Measurements from ENCODE around the gene MPZL1.

The MPZL1 gene

GRCh38 chr1:167752219-167752985 is 30.6 kb downstream of the MPZL1 start:
- H3K27me3 ChIP-seq, result no peaks in the 10 kb centered on the region
- H3K4me2 ChIP-seq, result peak overlapping the region; percentile 77 to 92 (median 86)
- H3K4me1 ChIP-seq, result peaks cover 50 to 95% (median 80%) of the 10 kb centered on the region in 10 experiments
- peaks cover 0 to 1% (median 0%) of the 10 kb centered on the region in 11 experiments; a peak in 1 of 22 replicates for H3K36me3 ChIP-seq
- H3K27ac ChIP-seq, result peak overlapping the region; percentile 19 to 95 (median 89); a peak in 21 of 22 replicates
- H3K9ac ChIP-seq, result peak overlapping the region; percentile 7 to 80 (median 77); a peak in 20 of 22 replicates
- peaks cover 0 to 54% (median 0%) of the 10 kb centered on the region in 11 experiments; a peak in 5 of 22 replicates for H4K20me1 ChIP-seq
- peak overlapping the region in 7 of 10 experiments; percentile 23 to 63 (median 51); a peak in 11 of 20 replicates for H3K4me3 ChIP-seq
- no peaks in the 10 kb centered on the region for H3K9me3 ChIP-seq (replicated peaks in 1 of 11)
- no peak for TF ChIP-seq Cebpa-rat (IDR thresholded peaks at IDR 0.05)

DNA sequence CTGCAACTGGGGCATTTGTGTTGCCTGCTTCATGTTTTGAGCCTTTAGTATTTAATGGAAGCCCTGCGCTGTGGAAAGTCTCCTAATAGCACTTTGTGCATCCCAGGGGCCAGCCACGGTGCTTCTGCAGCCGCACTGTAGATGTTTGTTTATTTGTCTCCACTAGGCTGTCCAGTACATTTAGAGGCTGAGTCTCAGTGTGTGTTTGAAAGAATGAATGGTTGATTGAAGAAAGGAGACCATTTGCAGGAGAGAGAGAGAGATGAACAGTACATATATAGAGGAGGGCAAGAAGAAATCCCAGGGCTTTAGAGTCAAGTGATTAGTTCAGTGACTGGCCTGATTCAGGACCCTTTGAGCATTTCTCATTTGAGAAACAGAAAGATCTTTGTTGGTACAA is 33.9 kb downstream of the MPZL1 start:
- no peak for TF ChIP-seq Cebpa-rat (IDR thresholded peaks at IDR 0.05)
- H3K4me3 ChIP-seq, result no peak overlapping the region
- H4K20me1 ChIP-seq, result peaks cover 0 to 63% (median 0%) of the 10 kb centered on the region in 11 experiments; a peak in 5 of 22 replicates
- H3K36me3 ChIP-seq, result peaks cover 0 to 12% (median 7%) of the 10 kb centered on the region in 11 experiments; a peak in 9 of 22 replicates
- H3K4me2 ChIP-seq, result peak overlapping the region in 8 of 11 experiments; percentile 76 to 91 (median 79); a peak in 16 of 22 replicates
- H3K9ac ChIP-seq, result peak overlapping the region in 4 of 11 experiments; percentile 21 to 32 (median 29); a peak in 5 of 22 replicates
- H3K9me3 ChIP-seq (replicated peaks in 1 of 11), result peaks cover 0 to 14% (median 0%) of the 10 kb centered on the region in 11 experiments; a peak in 5 of 22 replicates
- no peaks in the 10 kb centered on the region for H3K27me3 ChIP-seq
- H3K27ac ChIP-seq, result peak overlapping the region in 7 of 11 experiments; percentile 15 to 91 (median 87); a peak in 13 of 22 replicates
- H3K4me1 ChIP-seq, result peaks cover 50 to 89% (median 82%) of the 10 kb centered on the region in 10 experiments

GRCh38 chr1:167756730-167757405 is 35.1 kb downstream of the MPZL1 start:
- no peak for TF ChIP-seq Cebpa-rat (IDR thresholded peaks at IDR 0.05)
- Histone ChIP-seq H3K9me3 (replicated peaks in 1 of 11) (peaks cover 0 to 14% (median 0%) of the 10 kb centered on the region in 11 experiments; a peak in 5 of 22 replicates), H3K27me3 (no peaks in the 10 kb centered on the region), H3K9ac (peak overlapping the region; percentile 33 to 60 (median 53); a peak in 18 of 22 replicates), H4K20me1 (peaks cover 0 to 75% (median 4%) of the 10 kb centered on the region in 11 experiments; a peak in 11 of 22 replicates), H3K4me3 (0 out of 20 replicates have a peak overlapping the region, but pooled peaks of 1 of the 10 experiments have one; percentile 20), H3K4me2 (peak overlapping the region; percentile 65 to 91 (median 78)), H3K4me1 (peaks cover 60 to 89% (median 83%) of the 10 kb centered on the region in 10 experiments), H3K36me3 (peaks cover 0 to 12% (median 7%) of the 10 kb centered on the region in 11 experiments; a peak in 9 of 22 replicates), H3K27ac (peak overlapping the region in 9 of 11 experiments; percentile 33 to 91 (median 59); a peak in 18 of 22 replicates)

DNA sequence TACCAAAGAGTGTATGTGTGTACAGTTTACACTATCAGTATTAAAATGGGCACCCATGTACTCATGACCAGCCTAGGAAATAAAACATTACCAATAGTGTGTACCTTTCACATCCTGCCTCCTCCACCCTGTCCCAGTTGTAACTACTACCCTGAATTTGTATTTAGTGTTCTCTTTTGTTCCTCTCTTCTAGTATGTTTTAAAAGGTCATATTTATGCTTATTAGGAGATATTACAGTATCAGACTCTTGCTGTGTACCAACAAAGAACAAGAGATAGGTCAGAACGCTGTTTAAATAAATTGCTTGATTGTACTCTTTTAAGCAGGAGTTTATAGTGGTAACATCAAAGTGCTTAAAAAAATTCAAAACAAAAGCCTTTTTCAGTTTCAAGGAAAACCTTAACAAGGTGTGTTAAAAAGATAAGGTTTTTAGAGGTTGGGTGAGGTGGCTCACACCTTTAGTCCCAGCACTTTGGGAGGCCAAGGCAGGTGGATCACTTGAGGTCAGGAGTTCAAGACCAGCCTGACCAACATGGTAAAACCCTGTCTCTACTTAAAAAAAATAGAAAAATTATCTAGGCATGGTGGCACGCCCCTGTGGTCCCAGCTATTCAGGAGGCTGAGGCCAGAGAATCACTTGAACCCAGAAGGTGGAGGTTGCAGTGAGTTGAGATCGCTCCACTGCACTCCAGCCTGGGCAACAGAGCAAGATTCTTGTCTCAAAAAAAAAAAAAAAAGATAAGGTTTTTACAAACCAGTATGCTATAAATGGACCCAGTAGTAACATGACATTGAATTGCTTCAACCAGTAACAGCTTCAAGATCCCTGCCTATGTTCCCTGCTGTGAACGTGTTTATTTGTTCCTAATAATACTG is 35.9 kb downstream of the MPZL1 start:
- Histone ChIP-seq H3K9ac (peak overlapping the region in 6 of 11 experiments; percentile 45 to 59 (median 54); a peak in 8 of 22 replicates), H3K27me3 (no peaks in the 10 kb centered on the region), H4K20me1 (peaks cover 0 to 77% (median 6%) of the 10 kb centered on the region in 11 experiments; a peak in 12 of 22 replicates), H3K9me3 (replicated peaks in 1 of 11) (peaks cover 0 to 14% (median 0%) of the 10 kb centered on the region in 11 experiments; a peak in 5 of 22 replicates), H3K36me3 (peaks cover 0 to 12% (median 7%) of the 10 kb centered on the region in 11 experiments; a peak in 9 of 22 replicates), H3K4me1 (peaks cover 60 to 89% (median 83%) of the 10 kb centered on the region in 10 experiments), H3K27ac (peak overlapping the region in 8 of 11 experiments; percentile 39 to 91 (median 60); a peak in 13 of 22 replicates), H3K4me2 (peak overlapping the region; percentile 65 to 91 (median 78); a peak in 21 of 22 replicates), H3K4me3 (no peak overlapping the region)
- TF ChIP-seq Cebpa-rat (IDR thresholded peaks at IDR 0.05), result no peak

- peak overlapping the region; percentile 54 to 80 (median 65) for H3K4me2 ChIP-seq
- peaks cover 0 to 47% (median 6%) of the 10 kb centered on the region in 11 experiments; a peak in 12 of 22 replicates for H4K20me1 ChIP-seq
- peaks cover 0 to 14% (median 0%) of the 10 kb centered on the region in 11 experiments; a peak in 5 of 22 replicates for H3K9me3 ChIP-seq (replicated peaks in 1 of 11)
- H3K27me3 ChIP-seq, result no peaks in the 10 kb centered on the region
- peaks cover 4 to 32% (median 18%) of the 10 kb centered on the region in 11 experiments; a peak in 21 of 22 replicates for H3K36me3 ChIP-seq
- no peak for TF ChIP-seq Cebpa-rat (IDR thresholded peaks at IDR 0.05)
- no peak overlapping the region for H3K9ac ChIP-seq
- H3K4me1 ChIP-seq, result peaks cover 43 to 65% (median 61%) of the 10 kb centered on the region in 10 experiments
- no peak overlapping the region for H3K4me3 ChIP-seq
- H3K27ac ChIP-seq, result peak overlapping the region in 2 of 11 experiments; percentile 18 to 30; a peak in 1 of 22 replicates
These were observed 39.6 kb downstream of the MPZL1 start for GRCh38 chr1:167761400-167761799.

GRCh38 chr1:167762061-167762746 is 40.4 kb downstream of the MPZL1 start:
- Histone ChIP-seq H4K20me1 (peaks cover 0 to 39% (median 6%) of the 10 kb centered on the region in 11 experiments; a peak in 12 of 22 replicates), H3K4me1 (peaks cover 43 to 61% (median 56%) of the 10 kb centered on the region in 10 experiments), H3K9me3 (replicated peaks in 1 of 11) (peaks cover 0 to 14% (median 0%) of the 10 kb centered on the region in 11 experiments; a peak in 5 of 22 replicates), H3K36me3 (peaks cover 4 to 40% (median 26%) of the 10 kb centered on the region in 11 experiments; a peak in 21 of 22 replicates), H3K4me3 (no peak overlapping the region), H3K27ac (peak overlapping the region in 4 of 11 experiments; percentile 5 to 30 (median 15); a peak in 4 of 22 replicates), H3K9ac (no peak overlapping the region), H3K4me2 (peak overlapping the region; percentile 54 to 80 (median 65)), H3K27me3 (no peaks in the 10 kb centered on the region)
- no peak for TF ChIP-seq Cebpa-rat (IDR thresholded peaks at IDR 0.05)

Measured in BLaER1 treated with 17β-estradiol and CSF1 and Interleukin-3, amounts not matched to agents 10 nM and 100 nM (cell line).